Panc1 (cell line): ENCODE measurements around the gene TFAP2B. TPM values are rescaled to one million over a fixed set of nuclear protein-coding genes. Genes with fewer than 3 reads are reported as not detected.

Experiments used
- ATAC-seq: fragments of 200-7000 bp; cut with Tn5 transposase; 2 replicates; pipeline ENCODE4 v1.9.1; 2020; ENCODE audit warnings: mild to moderate bottlenecking, moderate library complexity
- BruUV-seq: library from RNA; stranded (reverse); fragments of 400-500 nt; replicated peaks from 2 replicates; lab custom pipeline; 2021; lab: Mats Ljungman, UMichigan
- CTCF ChIA-PET: fragments of 300-600 bp; sonication (Branson Sonifier 250); formaldehyde crosslinking; loops from one replicate; lab custom pipeline; 2022; ENCODE audit warnings: antibody characterized with exemption; lab: Charles Lee
- POLR2A ChIA-PET: fragments of 300-600 bp; sonication (Branson Sonifier 250); formaldehyde crosslinking; loops from one replicate; lab custom pipeline; 2022; ENCODE audit warnings: antibody characterized with exemption; lab: Charles Lee
- DNase-seq: peaks from one replicate; pipeline ENCODE4 v3.0.0-alpha.2; 2010; ENCODE audit warnings: low read depth, low spot score
- H3K27ac ChIP-seq: 2 replicates; pipeline ENCODE4 v1.5.1; 2011; ENCODE audit warnings: mild to moderate bottlenecking, low read length, inconsistent platforms
- H3K27me3 ChIP-seq: fragments of 200-500 bp; sonication (Bioruptor generic); 2 replicates; pipeline ENCODE4 v1.6.0; 2014; ENCODE audit warnings: low read length, inconsistent platforms; ENCODE audit not compliant: control insufficient read depth, insufficient read depth
- H3K36me3 ChIP-seq: fragments of 200-500 bp; sonication (Bioruptor generic); 2 replicates; pipeline ENCODE4 v1.5.1; 2014; ENCODE audit warnings: inconsistent platforms, mild to moderate bottlenecking, low read length, moderate library complexity; ENCODE audit not compliant: control insufficient read depth, insufficient read depth
- H3K4me1 ChIP-seq: 2 replicates; pipeline ENCODE4 v1.5.1; 2011; ENCODE audit warnings: inconsistent platforms, mild to moderate bottlenecking, low read length, moderate library complexity; ENCODE audit not compliant: control insufficient read depth, insufficient read depth
- H3K4me3 ChIP-seq, 2 experiments: 2 replicates each; pipeline ENCODE4 v1.5.1; 2011 to 2012; ENCODE audit warnings: low read depth in 2 of 2, low read length in 2 of 2, mild to moderate bottlenecking in 2 of 2, inconsistent platforms in 1 of 2, moderate library complexity in 1 of 2
- H3K9me3 ChIP-seq: fragments of 200-500 bp; sonication (Bioruptor generic); 2 replicates; pipeline ENCODE4 v1.5.1; 2014; ENCODE audit warnings: low read depth, mild to moderate bottlenecking, inconsistent platforms, low read length, moderate library complexity; ENCODE audit not compliant: control insufficient read depth, insufficient read depth
- POLR2AphosphoS5 ChIP-seq: IDR thresholded peaks from 2 replicates; pipeline ENCODE4 v1.6.1; 2012; ENCODE audit warnings: mild to moderate bottlenecking, low read depth, low read length, moderate library complexity
- SIN3A ChIP-seq: IDR thresholded peaks from 2 replicates; pipeline ENCODE4 v1.6.1; 2012; ENCODE audit warnings: low read depth, mild to moderate bottlenecking, low read length, moderate library complexity, borderline replicate concordance; ENCODE audit not compliant: insufficient read depth
- TCF7L2 ChIP-seq: IDR thresholded peaks from 2 replicates; pipeline ENCODE4 v1.6.1; 2011; ENCODE audit warnings: mild to moderate bottlenecking, low read depth, low read length, inconsistent platforms
- in situ Hi-C: cut with HindIII; loops from 2 replicates; pipeline ENCODE4 v1.10.0; 2016; ENCODE audit warnings: low sequenced_read_pairs, low pct_unique_long_range_greater_than_20kb
- intact Hi-C: fragments of 100-400 bp; cut with micrococcal nuclease; formaldehyde crosslinking; loops from one replicate; pipeline ENCODE4 v1.10.0; 2022; ENCODE audit not compliant: unreplicated experiment
- total RNA-seq: library from RNA; stranded (reverse); gene quantifications from one replicate; pipeline ENCODE4 v1.2.1, GENCODE V29; 2021; ENCODE audit not compliant: unreplicated experiment
- TF ChIP-seq, protein P1 (sequence below), 2 experiments: IDR thresholded peaks; 2 replicates each; pipeline ENCODE4 v1.6.1; 2011 to 2012; ENCODE audit warnings: low read depth in 2 of 2, control low read depth in 1 of 2, low read length in 1 of 2, mild to moderate bottlenecking in 1 of 2, moderate library complexity in 1 of 2; ENCODE audit not compliant: insufficient read depth in 1 of 2
- TF ChIP-seq, protein P2 (sequence below): fragments of 450-650 bp; IDR thresholded peaks from 2 replicates; pipeline ENCODE4 v1.5.1; 2017; ENCODE audit warnings: mild to moderate bottlenecking

Gene TFAP2B
- total RNA-seq, 1 experiment from 2014 or later = not detected

DNA sequence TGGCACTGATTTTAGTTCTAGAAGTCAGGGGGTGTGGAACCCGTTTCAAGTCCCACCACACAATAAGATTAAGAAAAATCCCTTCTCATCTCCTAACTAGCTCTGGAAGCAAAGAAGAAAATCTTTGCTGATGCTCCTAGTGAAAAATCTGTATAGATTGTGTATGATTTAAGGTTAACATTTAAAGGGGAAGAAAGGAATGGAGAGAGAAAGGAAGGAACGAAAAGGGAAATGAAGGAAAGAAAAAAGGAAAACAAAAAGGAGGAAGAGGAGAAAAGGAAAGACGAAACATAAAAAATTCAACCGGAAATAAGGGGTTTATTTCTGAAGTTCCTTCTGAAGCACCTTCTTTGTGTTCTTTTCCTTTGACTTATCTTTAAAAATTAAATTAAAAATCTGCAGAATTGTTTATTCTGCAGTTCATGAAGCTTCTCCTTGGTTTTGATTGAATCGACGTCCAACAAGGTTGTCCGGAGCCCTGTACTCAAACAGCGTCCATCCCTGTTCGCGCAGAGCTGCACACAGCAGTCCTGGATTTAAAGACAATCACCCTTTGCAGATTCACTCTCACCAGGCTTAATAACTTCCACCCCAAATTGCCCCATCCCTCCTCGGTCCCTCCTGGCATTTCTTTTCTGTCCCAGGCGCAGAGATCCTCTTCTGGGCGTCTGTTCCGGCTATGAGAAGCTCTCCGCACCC, 1.6 kb upstream of the TFAP2B start:
- TF ChIP-seq, protein P1, sequence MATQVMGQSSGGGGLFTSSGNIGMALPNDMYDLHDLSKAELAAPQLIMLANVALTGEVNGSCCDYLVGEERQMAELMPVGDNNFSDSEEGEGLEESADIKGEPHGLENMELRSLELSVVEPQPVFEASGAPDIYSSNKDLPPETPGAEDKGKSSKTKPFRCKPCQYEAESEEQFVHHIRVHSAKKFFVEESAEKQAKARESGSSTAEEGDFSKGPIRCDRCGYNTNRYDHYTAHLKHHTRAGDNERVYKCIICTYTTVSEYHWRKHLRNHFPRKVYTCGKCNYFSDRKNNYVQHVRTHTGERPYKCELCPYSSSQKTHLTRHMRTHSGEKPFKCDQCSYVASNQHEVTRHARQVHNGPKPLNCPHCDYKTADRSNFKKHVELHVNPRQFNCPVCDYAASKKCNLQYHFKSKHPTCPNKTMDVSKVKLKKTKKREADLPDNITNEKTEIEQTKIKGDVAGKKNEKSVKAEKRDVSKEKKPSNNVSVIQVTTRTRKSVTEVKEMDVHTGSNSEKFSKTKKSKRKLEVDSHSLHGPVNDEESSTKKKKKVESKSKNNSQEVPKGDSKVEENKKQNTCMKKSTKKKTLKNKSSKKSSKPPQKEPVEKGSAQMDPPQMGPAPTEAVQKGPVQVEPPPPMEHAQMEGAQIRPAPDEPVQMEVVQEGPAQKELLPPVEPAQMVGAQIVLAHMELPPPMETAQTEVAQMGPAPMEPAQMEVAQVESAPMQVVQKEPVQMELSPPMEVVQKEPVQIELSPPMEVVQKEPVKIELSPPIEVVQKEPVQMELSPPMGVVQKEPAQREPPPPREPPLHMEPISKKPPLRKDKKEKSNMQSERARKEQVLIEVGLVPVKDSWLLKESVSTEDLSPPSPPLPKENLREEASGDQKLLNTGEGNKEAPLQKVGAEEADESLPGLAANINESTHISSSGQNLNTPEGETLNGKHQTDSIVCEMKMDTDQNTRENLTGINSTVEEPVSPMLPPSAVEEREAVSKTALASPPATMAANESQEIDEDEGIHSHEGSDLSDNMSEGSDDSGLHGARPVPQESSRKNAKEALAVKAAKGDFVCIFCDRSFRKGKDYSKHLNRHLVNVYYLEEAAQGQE (IDR thresholded peaks at IDR 0.05; ENCODE audit: insufficient read depth in 1 of 2, low read depth in 2 of 2, low read length in 1 of 2) = no peak
- TF ChIP-seq TCF7L2 (no peak), SIN3A (no peak), POLR2AphosphoS5 (no peak)
- TF ChIP-seq, protein P2, sequence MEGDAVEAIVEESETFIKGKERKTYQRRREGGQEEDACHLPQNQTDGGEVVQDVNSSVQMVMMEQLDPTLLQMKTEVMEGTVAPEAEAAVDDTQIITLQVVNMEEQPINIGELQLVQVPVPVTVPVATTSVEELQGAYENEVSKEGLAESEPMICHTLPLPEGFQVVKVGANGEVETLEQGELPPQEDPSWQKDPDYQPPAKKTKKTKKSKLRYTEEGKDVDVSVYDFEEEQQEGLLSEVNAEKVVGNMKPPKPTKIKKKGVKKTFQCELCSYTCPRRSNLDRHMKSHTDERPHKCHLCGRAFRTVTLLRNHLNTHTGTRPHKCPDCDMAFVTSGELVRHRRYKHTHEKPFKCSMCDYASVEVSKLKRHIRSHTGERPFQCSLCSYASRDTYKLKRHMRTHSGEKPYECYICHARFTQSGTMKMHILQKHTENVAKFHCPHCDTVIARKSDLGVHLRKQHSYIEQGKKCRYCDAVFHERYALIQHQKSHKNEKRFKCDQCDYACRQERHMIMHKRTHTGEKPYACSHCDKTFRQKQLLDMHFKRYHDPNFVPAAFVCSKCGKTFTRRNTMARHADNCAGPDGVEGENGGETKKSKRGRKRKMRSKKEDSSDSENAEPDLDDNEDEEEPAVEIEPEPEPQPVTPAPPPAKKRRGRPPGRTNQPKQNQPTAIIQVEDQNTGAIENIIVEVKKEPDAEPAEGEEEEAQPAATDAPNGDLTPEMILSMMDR = no peak
- CTCF ChIA-PET = interaction anchor here (1.0 kb wide), 1 partner anchor 261 kb away, joined by 3 read pairs; no protein-coding TSS in a partner anchor
- H3K27me3 ChIP-seq = peaks cover 27% of the 10 kb centered on the region

DNA sequence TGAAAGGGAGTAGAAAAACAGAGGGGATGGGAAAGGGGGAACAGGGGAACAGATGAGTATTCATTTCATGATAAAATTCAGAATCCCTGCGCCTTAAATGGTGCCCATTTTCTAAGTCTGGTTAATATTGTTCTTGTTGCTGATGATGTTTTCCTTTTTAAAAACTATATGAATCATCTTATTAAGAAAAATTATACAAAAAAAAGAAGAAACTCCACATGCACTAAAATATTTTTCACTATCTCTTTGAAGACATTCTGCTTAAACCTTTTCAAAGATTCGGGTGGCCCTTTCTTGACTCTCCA, 1.1 kb upstream of the TFAP2B start:
- BruUV-seq = no TSS peak
- no peak overlapping the region for H3K4me3 ChIP-seq
- intact Hi-C loops (loop anchor here (2.0 to 5.0 kb wide), 5 partner anchors 535 to 1205 kb away; no protein-coding TSS in a partner anchor), in situ Hi-C loops (no loop called here)
- peaks cover 28% of the 10 kb centered on the region for H3K27me3 ChIP-seq
- H3K27ac ChIP-seq = no peak overlapping the region
- DNase-seq = no peak
- TF ChIP-seq, protein P1 (IDR thresholded peaks at IDR 0.05; ENCODE audit: insufficient read depth in 1 of 2, low read depth in 2 of 2, low read length in 1 of 2) = no peak
- TF ChIP-seq, protein P2 = no peak
- TF ChIP-seq TCF7L2 = no peak
- no peak for TF ChIP-seq POLR2AphosphoS5
- ChIA-PET CTCF (no interaction called here), POLR2A (no interaction called here)
- no peak for ATAC-seq
- H3K9me3 ChIP-seq = no peaks in the 10 kb centered on the region
- no peaks in the 10 kb centered on the region for H3K36me3 ChIP-seq
- no peaks in the 10 kb centered on the region for H3K4me1 ChIP-seq

More for the DNA sequence above, 1.6 kb upstream of the TFAP2B start:
- DNase-seq (no peak), ATAC-seq (no peak)
- intact Hi-C loops = loop anchor here (2.0 to 5.0 kb wide), 5 partner anchors 535 to 1205 kb away; no protein-coding TSS in a partner anchor
- Histone ChIP-seq H3K27ac (no peak overlapping the region), H3K4me3 (peak overlapping the region in 1 of 2 experiments; percentile 9; a peak in 1 of 4 replicates), H3K9me3 (no peaks in the 10 kb centered on the region), H3K36me3 (no peaks in the 10 kb centered on the region), H3K4me1 (no peaks in the 10 kb centered on the region)
- POLR2A ChIA-PET = no interaction called here
- in situ Hi-C loops = no loop called here
- no TSS peak for BruUV-seq
